K562 (cell line): Measurements from ENCODE around the gene CTNS. TPM values are rescaled to one million over a fixed set of nuclear protein-coding genes. Genes with fewer than 3 reads are reported as not detected.

Source experiments
- ATAC-seq: fragments of 200-7000 bp; cut with Tn5 transposase; 3 replicates; pipeline ENCODE4 v1.9.1; 2020; ENCODE audit warnings: moderate library complexity
- BruUV-seq: library from RNA; stranded (reverse); fragments of 400-500 nt; replicated peaks from 2 replicates; lab custom pipeline; 2021; lab: Mats Ljungman, UMichigan
- CTCF ChIA-PET: fragments of 300-600 bp; formaldehyde crosslinking; extraction: SDS; loops from one replicate; lab custom pipeline; 2021; ENCODE audit warnings: low intra/inter-chr PET ratio; lab: Yijun Ruan, JAX
- POLR2A ChIA-PET: fragments of 300-600, 350-650 bp; sonication (Branson Sonifier 250); formaldehyde crosslinking; extraction: SDS; loops from one replicate; lab custom pipeline; 2021; ENCODE audit warnings: antibody characterized with exemption, inconsistent platforms; lab: Yijun Ruan, JAX
- DNase-seq, 4 experiments: peaks; one replicate each; pipeline versions ENCODE4 v3.0.0 to v3.0.0-alpha.2; 2011 to 2018; ENCODE audit warnings: low spot score in 3 of 4, mixed read lengths in 3 of 4; ENCODE audit errors: extremely low read depth in 1 of 4
- FAIRE-seq: peaks from 2 replicates; lab custom pipeline; 2011; peaks lifted over from hg19 to GRCh38; lab: Jason Lieb, UNC
- H2AFZ ChIP-seq: 2 replicates; pipeline ENCODE4 v1.6.0; 2011; ENCODE audit warnings: low read depth, low read length, control low read depth, inconsistent platforms
- H3K27ac ChIP-seq: fragments of 200-600 bp; 3 replicates; pipeline ENCODE4 v1.8.0; 2011; ENCODE audit warnings: low read depth, mild to moderate bottlenecking, control low read depth, inconsistent platforms, low read length, moderate library complexity, mixed read lengths; ENCODE audit errors: extremely low read depth
- H3K27me3 ChIP-seq, 2 experiments: fragments of 300-600 bp in 1 of 2; 2 replicates in 1 of 2; 3 replicates in 1 of 2; pipeline versions ENCODE4 v1.6.0 to v1.8.0; 2011; ENCODE audit warnings: inconsistent platforms in 2 of 2, low read length in 2 of 2, mild to moderate bottlenecking in 1 of 2, mixed read lengths in 1 of 2, moderate library complexity in 1 of 2; ENCODE audit not compliant: control insufficient read depth in 2 of 2, insufficient read depth in 2 of 2
- H3K36me3 ChIP-seq: fragments of 300-600 bp; 3 replicates; pipeline ENCODE4 v1.8.0; 2011; ENCODE audit warnings: mild to moderate bottlenecking, low read length, inconsistent platforms; ENCODE audit not compliant: control insufficient read depth, insufficient read depth
- H3K4me1 ChIP-seq, 2 experiments: fragments of 200-600 bp in 1 of 2; replicated peaks in 1 of 2; 2 replicates in 1 of 2; 3 replicates in 1 of 2; pipeline versions ENCODE4 v1.5.1 to v1.8.0; 2011; ENCODE audit warnings: inconsistent platforms in 2 of 2, low read length in 2 of 2, mild to moderate bottlenecking in 1 of 2, mixed read lengths in 1 of 2, moderate library complexity in 1 of 2; ENCODE audit not compliant: control insufficient read depth in 2 of 2, insufficient read depth in 2 of 2
- H3K4me2 ChIP-seq: 2 replicates; pipeline ENCODE4 v1.6.1; 2011; ENCODE audit warnings: low read length, control low read depth, inconsistent platforms, mixed read lengths; ENCODE audit not compliant: insufficient read depth
- H3K4me3 ChIP-seq: fragments of 200-600 bp; sonication (generic), shearing (Covaris generic); 2 replicates; pipeline ENCODE4 v1.5.1; 2016; ENCODE audit warnings: control low read depth, inconsistent platforms
- H3K79me2 ChIP-seq: fragments of 200-600 bp; 3 replicates; pipeline ENCODE4 v1.8.0; 2011; ENCODE audit warnings: low read length, inconsistent platforms; ENCODE audit not compliant: control insufficient read depth, insufficient read depth
- H3K9ac ChIP-seq, 2 experiments: 2 replicates each; pipeline versions ENCODE4 v1.6.0 to v1.6.1; 2011; ENCODE audit warnings: low read depth in 2 of 2, low read length in 2 of 2, control low read depth in 1 of 2, inconsistent platforms in 1 of 2, mild to moderate bottlenecking in 1 of 2, mixed read lengths in 1 of 2; ENCODE audit not compliant: insufficient read depth in 1 of 2
- H3K9me1 ChIP-seq: one replicate; pipeline ENCODE4 v1.6.0; 2011; ENCODE audit warnings: inconsistent platforms, mild to moderate bottlenecking, low read length, moderate library complexity; ENCODE audit not compliant: control insufficient read depth, insufficient read depth
- H3K9me3 ChIP-seq: replicated peaks from 2 replicates; pipeline ENCODE4 v1.5.1; 2011; ENCODE audit warnings: low read depth, low read length, inconsistent platforms; ENCODE audit not compliant: control insufficient read depth, insufficient read depth
- H4K20me1 ChIP-seq: replicated peaks from 2 replicates; pipeline ENCODE4 v1.6.1; 2011; ENCODE audit warnings: low read length, inconsistent platforms, mixed read lengths; ENCODE audit not compliant: control insufficient read depth, insufficient read depth
- NFATC3 ChIP-seq: fragments of 450-650 bp; IDR thresholded peaks from 2 replicates; pipeline ENCODE4 v1.6.1; 2017; ENCODE audit warnings: mild to moderate bottlenecking
- NR2C2 ChIP-seq, 2 experiments: fragments of 200-800 bp in 1 of 2; sonication (Bioruptor generic) in 1 of 2; sonication (generic) in 1 of 2; formaldehyde crosslinking in 1 of 2; IDR thresholded peaks; 2 replicates each; pipeline versions ENCODE4 v1.6.1 to v1.8.0; 2016 to 2022; ENCODE audit warnings: mild to moderate bottlenecking in 1 of 2, missing compliant biosample characterization in 1 of 2, missing genetic modification characterization in 1 of 2, missing genetic modification reagents in 1 of 2
- RFX5 ChIP-seq: IDR thresholded peaks from 2 replicates; pipeline ENCODE4 v1.6.1; 2011; ENCODE audit warnings: low read depth, mild to moderate bottlenecking, improper control_type of control experiment, low read length
- SNRNP70 ChIP-seq: fragments of 200-400 bp; formaldehyde crosslinking; optimal IDR thresholded peaks from 2 replicates; pipeline ENCODE3; 2017; ENCODE audit warnings: low read depth, low read length
- ZNF121 ChIP-seq: sonication (generic); formaldehyde crosslinking; conservative IDR thresholded peaks from 2 replicates; pipeline ENCODE4 v1.8.0; 2022; ENCODE audit warnings: missing genetic modification reagents
- ZNF263 ChIP-seq: sonication (generic); formaldehyde crosslinking; IDR thresholded peaks from 2 replicates; pipeline ENCODE4 v1.8.0; 2022; ENCODE audit warnings: mild to moderate bottlenecking, missing genetic modification reagents, borderline replicate concordance
- ZNF347 ChIP-seq: fragments of 450-650 bp; formaldehyde crosslinking; IDR thresholded peaks from 2 replicates; pipeline ENCODE4 v1.4.0; 2020; ENCODE audit warnings: low read depth, mild to moderate bottlenecking, moderate library complexity
- ZNF445 ChIP-seq: fragments of 250-450 bp; sonication (Bioruptor Pico); IDR thresholded peaks from 2 replicates; pipeline ENCODE4 v1.4.0; 2020; ENCODE audit warnings: low read depth, mild to moderate bottlenecking, moderate library complexity
- WGBS: fragments of 100-300 bp; shearing (Covaris generic); methylation state at CpG from one replicate; pipeline ENCODE4 v1.1.6; 2016; ENCODE audit warnings: low coverage, mixed read lengths; ENCODE audit not compliant: insufficient coverage; ENCODE audit errors: missing lambda C conversion rate; 5-methylcytosine and 5-hydroxymethylcytosine counted together
- in situ Hi-C: fragments of 300-500 bp; cut with MboI; formaldehyde crosslinking; loops from 4 replicates; pipeline ENCODE4 v1.15.0; 2018; ENCODE audit warnings: inconsistent platforms, mixed read lengths
- intact Hi-C: fragments of 100-400 bp; cut with micrococcal nuclease; formaldehyde crosslinking; loops from 2 replicates; pipeline ENCODE4 v1.14.2; 2022
- polyA plus RNA-seq, 8 experiments: library from polyadenylated mRNA; depleted of rRNA in 4 of 8; stranded (reverse) in 5 of 8; unstranded in 3 of 8; fragments of >200 nt; fragmentation: Nextera tagmentation in 2 of 8; fragmentation: Illumina TruSeq in 1 of 8; extraction: Ambion mirVana in 2 of 8; extraction: Trizol in 1 of 8; gene quantifications; 2 replicates each; pipeline versions ENCODE4 v1.2.1 to v1.2.3, GENCODE V29; 2011 to 2014; ENCODE audit warnings: inconsistent platforms in 1 of 8, missing spikeins in 1 of 8
- total RNA-seq, 7 experiments: library from RNA; depleted of rRNA in 6 of 7; stranded (reverse); fragments of >200 nt in 6 of 7; fragmentation: Illumina TruSeq in 2 of 7; extraction: Trizol in 2 of 7; gene quantifications; 2 replicates each; pipeline versions ENCODE4 v1.2.1 to v1.2.3, GENCODE V29; 2011 to 2021; ENCODE audit warnings: low replicate concordance in 1 of 7
- TF ChIP-seq, protein P1 (sequence below): fragments of 250-450 bp; sonication (Bioruptor Pico); IDR thresholded peaks from 2 replicates; pipeline ENCODE4 v1.4.0; 2020

Gene CTNS
- total and polyA plus RNA-seq, 9 of the 15 experiments (the other 6 are each of a cell fraction or from before 2014, with no cell fraction given): 0.66 to 8.4 (median 4.9) TPM

DNA sequence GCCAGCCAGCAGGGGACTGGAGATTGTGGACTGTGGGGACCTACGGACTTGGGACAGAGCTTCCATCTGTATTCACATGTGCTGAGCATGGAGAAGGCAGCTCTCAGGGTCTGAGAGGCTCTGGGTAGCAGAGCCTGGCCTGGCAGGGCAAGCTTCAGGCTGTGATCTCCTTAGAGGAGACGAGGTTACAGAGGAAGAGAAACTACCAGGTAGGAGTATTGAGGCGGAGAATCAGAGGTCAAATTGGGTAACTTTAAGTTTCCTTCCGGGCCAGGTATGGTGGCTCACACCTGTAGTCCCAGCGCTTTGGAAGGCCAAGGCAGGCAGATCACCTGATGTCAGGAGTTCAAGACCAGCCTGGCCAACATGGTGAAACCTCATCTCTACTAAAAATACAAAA lies 8.8 kb downstream of the CTNS start:
- H3K36me3 ChIP-seq: peaks cover 3% of the 10 kb centered on the region; the same call in 1 of the 3 replicates
- H3K4me1 ChIP-seq: peaks cover 13 to 16% of the 10 kb centered on the region in 2 experiments
- no TSS peak for BruUV-seq
- TF ChIP-seq, protein P1, sequence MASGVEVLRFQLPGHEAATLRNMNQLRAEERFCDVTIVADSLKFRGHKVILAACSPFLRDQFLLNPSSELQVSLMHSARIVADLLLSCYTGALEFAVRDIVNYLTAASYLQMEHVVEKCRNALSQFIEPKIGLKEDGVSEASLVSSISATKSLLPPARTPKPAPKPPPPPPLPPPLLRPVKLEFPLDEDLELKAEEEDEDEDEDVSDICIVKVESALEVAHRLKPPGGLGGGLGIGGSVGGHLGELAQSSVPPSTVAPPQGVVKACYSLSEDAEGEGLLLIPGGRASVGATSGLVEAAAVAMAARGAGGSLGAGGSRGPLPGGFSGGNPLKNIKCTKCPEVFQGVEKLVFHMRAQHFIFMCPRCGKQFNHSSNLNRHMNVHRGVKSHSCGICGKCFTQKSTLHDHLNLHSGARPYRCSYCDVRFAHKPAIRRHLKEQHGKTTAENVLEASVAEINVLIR (CRISPR knock-in tag): no peak
- no peak for TF ChIP-seq ZNF263
- TF ChIP-seq ZNF347 (CRISPR knock-in tag): no peak
- no peak for TF ChIP-seq ZNF121
- TF ChIP-seq RFX5: no peak
- no peak for TF ChIP-seq NFATC3
- TF ChIP-seq SNRNP70: no peak
- TF ChIP-seq NR2C2 (CRISPR knock-in tag; IDR thresholded peaks at IDR 0.05): no peak
- no peak for TF ChIP-seq NR2C2 (tag; IDR thresholded peaks at IDR 0.05)
- no peak for TF ChIP-seq ZNF445 (CRISPR knock-in tag)
- TF ChIP-seq, all 486 proteins: peak for 0
- DNase-seq (no peak), FAIRE-seq (no peak), ATAC-seq (no peak)
- CTCF ChIA-PET: interaction anchor here (0.7 kb wide), 1 partner anchor 27 kb away, joined by 3 read pairs; no protein-coding TSS in a partner anchor
- Histone ChIP-seq H3K9ac (no peak overlapping the region), H3K4me2 (no peak overlapping the region), H3K4me3 (no peak overlapping the region), H3K27ac (no peak overlapping the region), H3K27me3 (no peaks in the 10 kb centered on the region), H3K9me3 (no peaks in the 10 kb centered on the region), H3K9me1 (no peaks in the 10 kb centered on the region), H3K79me2 (no peaks in the 10 kb centered on the region), H4K20me1 (no peaks in the 10 kb centered on the region), H2AFZ (no peak overlapping the region)
- intact Hi-C loops: no loop called here
- POLR2A ChIA-PET: interaction anchor here (0.8 kb wide), 1 partner anchor 9 kb away, joined by 4 read pairs; no protein-coding TSS in a partner anchor
- WGBS: 52% methylated on average over 5 of the region's 5 CpGs
- in situ Hi-C loops: no loop called here
